Endothelial cell of umbilical vein (primary cell): Measurements from ENCODE around the gene BCL2L14. TPM values are rescaled to one million over a fixed set of nuclear protein-coding genes. Genes with fewer than 3 reads are reported as not detected.

ENCODE experiments used
- BruUV-seq: library from RNA; stranded (reverse); fragments of 400-500 nt; replicated peaks from 2 replicates; lab custom pipeline; 2021; lab: Mats Ljungman, UMichigan
- CTCF ChIA-PET: fragments of 300-600, 350-600 bp; sonication (Branson Sonifier 250); formaldehyde crosslinking; loops from one replicate; lab custom pipeline; 2021; ENCODE audit warnings: antibody characterized with exemption, inconsistent platforms; lab: Charles Lee
- POLR2A ChIA-PET: fragments of 300-600, 350-600 bp; sonication (Branson Sonifier 250); formaldehyde crosslinking; loops from one replicate; lab custom pipeline; 2021; ENCODE audit warnings: antibody characterized with exemption, inconsistent platforms; lab: Charles Lee
- DNase-seq: peaks from one replicate; pipeline ENCODE4 v3.0.0-alpha.2; 2011; ENCODE audit warnings: low read depth, low spot score
- FAIRE-seq: peaks from 2 replicates; lab custom pipeline; 2011; peaks lifted over from hg19 to GRCh38; lab: Jason Lieb, UNC
- H2AFZ ChIP-seq: 2 replicates; pipeline ENCODE4 v1.6.0; 2012; ENCODE audit warnings: low read depth, low read length, control low read depth, inconsistent platforms
- H3K27ac ChIP-seq: 2 replicates; pipeline ENCODE4 v1.5.1; 2011; ENCODE audit warnings: low read depth, mild to moderate bottlenecking, control low read depth, low read length, moderate library complexity; ENCODE audit not compliant: insufficient read depth
- H3K27me3 ChIP-seq, 2 experiments: 2 replicates each; pipeline versions ENCODE4 v1.6.0 to v1.6.1; 2011; ENCODE audit warnings: low read length in 2 of 2, mixed read lengths in 1 of 2; ENCODE audit not compliant: control insufficient read depth in 2 of 2, insufficient read depth in 2 of 2
- H3K36me3 ChIP-seq, 2 experiments: 2 replicates in 1 of 2; 3 replicates in 1 of 2; pipeline ENCODE4 v1.5.1; 2011; ENCODE audit warnings: low read length in 2 of 2, mild to moderate bottlenecking in 1 of 2, moderate library complexity in 1 of 2; ENCODE audit not compliant: control insufficient read depth in 2 of 2, insufficient read depth in 2 of 2; ENCODE audit errors: extremely low read depth in 1 of 2
- H3K4me1 ChIP-seq: 3 replicates; pipeline ENCODE4 v1.5.1; 2011; ENCODE audit warnings: mild to moderate bottlenecking, low read length; ENCODE audit not compliant: control insufficient read depth, insufficient read depth; ENCODE audit errors: extremely low read depth
- H3K4me2 ChIP-seq: 2 replicates; pipeline ENCODE4 v1.6.1; 2011; ENCODE audit warnings: low read length, control low read depth, mixed read lengths; ENCODE audit not compliant: insufficient read depth
- H3K4me3 ChIP-seq, 3 experiments: fragments of 200-600 bp in 1 of 3; sonication (generic), shearing (Covaris generic) in 1 of 3; replicated peaks in 1 of 3; 2 replicates each; pipeline ENCODE4 v1.5.1; 2011 to 2016; ENCODE audit warnings: control low read depth in 3 of 3, low read length in 3 of 3, mild to moderate bottlenecking in 2 of 3, inconsistent platforms in 1 of 3, low read depth in 1 of 3, moderate library complexity in 1 of 3; ENCODE audit not compliant: insufficient read depth in 1 of 3
- H3K79me2 ChIP-seq: 2 replicates; pipeline ENCODE4 v1.6.0; 2012; ENCODE audit warnings: low read length, inconsistent platforms; ENCODE audit not compliant: control insufficient read depth, insufficient read depth
- H3K9ac ChIP-seq: replicated peaks from 2 replicates; pipeline ENCODE3; 2011; ENCODE audit warnings: low read length, control low read depth; ENCODE audit not compliant: insufficient read depth; ENCODE audit errors: extremely low read depth
- H3K9me1 ChIP-seq: replicated peaks from 3 replicates; pipeline ENCODE4 v1.6.0; 2011; ENCODE audit warnings: mild to moderate bottlenecking, low read length; ENCODE audit not compliant: control insufficient read depth, insufficient read depth; ENCODE audit errors: extremely low read depth
- H3K9me3 ChIP-seq: replicated peaks from 2 replicates; pipeline ENCODE4 v1.5.1; 2012; ENCODE audit warnings: low read length, inconsistent platforms; ENCODE audit not compliant: control insufficient read depth, insufficient read depth
- H4K20me1 ChIP-seq: replicated peaks from 2 replicates; pipeline ENCODE3; 2011; ENCODE audit warnings: mild to moderate bottlenecking, low read length; ENCODE audit not compliant: control insufficient read depth, insufficient read depth; ENCODE audit errors: extremely low read depth
- FOS ChIP-seq: IDR thresholded peaks from 2 replicates; pipeline ENCODE4 v1.6.1; 2011; ENCODE audit warnings: mild to moderate bottlenecking, low read length, moderate library complexity, borderline replicate concordance; ENCODE audit not compliant: insufficient read depth
- GATA2 ChIP-seq: IDR thresholded peaks from 2 replicates; pipeline ENCODE4 v1.7.0; 2011; ENCODE audit warnings: low read depth, mild to moderate bottlenecking, moderate library complexity, mixed read lengths, low read length; ENCODE audit not compliant: insufficient read length, insufficient read depth
- MYC ChIP-seq: IDR thresholded peaks from one replicate; pipeline ENCODE4 v1.6.1; 2011; ENCODE audit warnings: mild to moderate bottlenecking, low read depth, low read length
- POLR2A ChIP-seq: IDR thresholded peaks from 2 replicates; pipeline ENCODE4 v1.6.1; 2012; ENCODE audit warnings: low read depth, mild to moderate bottlenecking, control low read depth, low read length
- POLR2AphosphoS5 ChIP-seq: IDR thresholded peaks from 2 replicates; pipeline ENCODE4 v1.6.1; 2012; ENCODE audit warnings: low read depth, mild to moderate bottlenecking, control low read depth, low read length, moderate library complexity; ENCODE audit not compliant: insufficient read depth
- dilution Hi-C: fragments of 300-500 bp; cut with MboI; formaldehyde crosslinking; loops from one replicate; pipeline ENCODE4 v1.15.0; 2019; ENCODE audit warnings: low sequenced_read_pairs; ENCODE audit not compliant: extremely low pct_ligation_motif_present
- intact Hi-C: fragments of 100-400 bp; cut with micrococcal nuclease; formaldehyde crosslinking; loops from one replicate; pipeline ENCODE4 v1.10.0; 2022
- polyA plus RNA-seq, 4 experiments: library from polyadenylated mRNA; depleted of rRNA in 3 of 4; stranded (reverse) in 3 of 4; unstranded in 1 of 4; fragments of >200 nt; gene quantifications; 2 replicates each; pipeline versions ENCODE4 v1.2.1 to v1.2.3, GENCODE V29; 2011 to 2012; ENCODE audit warnings: missing spikeins in 1 of 4
- total RNA-seq: library from RNA; stranded (reverse); gene quantifications from 2 replicates; pipeline ENCODE4 v1.2.3, GENCODE V29; 2021

The BCL2L14 gene
- total and polyA plus RNA-seq, 2 donors (not counting 3 experiments of a cell fraction or from before 2014, with no cell fraction given): not detected

- H3K9ac ChIP-seq: no peak overlapping the region
- H3K9me3 ChIP-seq: no peaks in the 10 kb centered on the region
- no peaks in the 10 kb centered on the region for H3K27me3 ChIP-seq
- H3K79me2 ChIP-seq: no peaks in the 10 kb centered on the region
- no peak overlapping the region for H3K4me3 ChIP-seq
- dilution Hi-C loops: loop anchor here (25.0 kb wide), 1 partner anchor 245 kb away; no protein-coding TSS in a partner anchor
- H3K36me3 ChIP-seq: no peaks in the 10 kb centered on the region
- H3K27ac ChIP-seq: no peak overlapping the region
- H3K4me1 ChIP-seq: peaks cover 16% of the 10 kb centered on the region
- POLR2A ChIA-PET: interaction anchor here (0.6 kb wide), 1 partner anchor 167 kb away, joined by 4 read pairs; no protein-coding TSS in a partner anchor
- DNase-seq (peak; percentile 44), FAIRE-seq (no peak)
- TF ChIP-seq POLR2A (no peak), GATA2 (no peak), FOS (no peak), POLR2AphosphoS5 (no peak)
- intact Hi-C loops: no loop called here
- H4K20me1 ChIP-seq: no peaks in the 10 kb centered on the region
- H2AFZ ChIP-seq: no peak overlapping the region
- CTCF ChIA-PET: interaction anchor here (1.3 kb wide), 1 partner anchor 10 kb away, joined by 5 read pairs; no protein-coding TSS in a partner anchor
- BruUV-seq: no TSS peak
- H3K9me1 ChIP-seq: no peaks in the 10 kb centered on the region
- H3K4me2 ChIP-seq: no peak overlapping the region
Measured at GRCh38 chr12:12091977-12092663, 21.4 kb downstream of the BCL2L14 start.

GRCh38 chr12:12094481-12094880 lies 23.7 kb downstream of the BCL2L14 start:
- Histone ChIP-seq H3K9me3 (no peaks in the 10 kb centered on the region), H3K4me2 (no peak overlapping the region), H3K27ac (no peak overlapping the region), H3K4me1 (peaks cover 31% of the 10 kb centered on the region), H3K79me2 (no peaks in the 10 kb centered on the region), H4K20me1 (no peaks in the 10 kb centered on the region), H3K9ac (no peak overlapping the region), H2AFZ (no peak overlapping the region), H3K9me1 (no peaks in the 10 kb centered on the region), H3K4me3 (no peak overlapping the region), H3K27me3 (no peaks in the 10 kb centered on the region), H3K36me3 (no peaks in the 10 kb centered on the region)
- intact Hi-C loops: no loop called here
- dilution Hi-C loops: loop anchor here (25.0 kb wide), 1 partner anchor 243 kb away; no protein-coding TSS in a partner anchor
- no TSS peak for BruUV-seq
- DNase-seq: no peak
- POLR2A ChIA-PET: interaction anchor here (1.2 kb wide), 1 partner anchor 172 kb away, joined by 4 read pairs; the partner anchor contains the start of gene LRP6
- CTCF ChIA-PET: interaction anchor here (0.8 to 1.5 kb wide), 6 partner anchors 9 to 241 kb away, joined by 3 to 6 read pairs (median 3); no protein-coding TSS in a partner anchor
- FAIRE-seq: no peak
- no peak for TF ChIP-seq FOS
- TF ChIP-seq GATA2: no peak
- TF ChIP-seq MYC: no peak
- no peak for TF ChIP-seq POLR2AphosphoS5
